K562 (cell line): Measurements from ENCODE around the gene DAAM1. TPM values are rescaled to one million over a fixed set of nuclear protein-coding genes. Genes with fewer than 3 reads are reported as not detected.

Experiments used
- CBFA2T3 ChIP-seq: fragments of 450-650 bp; IDR thresholded peaks from 2 replicates; pipeline ENCODE4 v1.6.1; 2017
- CREB3L1 ChIP-seq: fragments of 450-650 bp; IDR thresholded peaks from 2 replicates; pipeline ENCODE4 v1.6.1; 2014; ENCODE audit warnings: low read depth, mild to moderate bottlenecking, moderate library complexity, borderline replicate concordance
- CTCFL ChIP-seq: IDR thresholded peaks from 2 replicates; pipeline ENCODE4 v1.6.1; 2011; ENCODE audit warnings: borderline replicate concordance, low read depth, mild to moderate bottlenecking, moderate library complexity, low read length; ENCODE audit not compliant: insufficient read depth, poor library complexity, severe bottlenecking
- MXI1 ChIP-seq: IDR thresholded peaks from 2 replicates; pipeline ENCODE4 v1.6.1; 2011; ENCODE audit warnings: low read depth, mild to moderate bottlenecking, improper control_type of control experiment, low read length
- NR2C1 ChIP-seq, 2 experiments: fragments of 450-650 bp; IDR thresholded peaks; 2 replicates each; pipeline ENCODE4 v1.6.1; 2017; ENCODE audit warnings: mild to moderate bottlenecking in 2 of 2, antibody characterized with exemption in 1 of 2, inconsistent platforms in 1 of 2, missing compliant biosample characterization in 1 of 2, missing genetic modification characterization in 1 of 2
- POLR2B ChIP-seq: fragments of 450-650 bp; IDR thresholded peaks from 2 replicates; pipeline ENCODE4 v1.6.1; 2018; ENCODE audit warnings: low read depth; ENCODE audit not compliant: partially characterized antibody
- POLR3G ChIP-seq: IDR thresholded peaks from 2 replicates; pipeline ENCODE4 v1.6.1; 2011; ENCODE audit not compliant: insufficient read length, insufficient replicate concordance; ENCODE audit errors: extremely low read depth
- PYGO2 ChIP-seq: fragments of 450-650 bp; IDR thresholded peaks from 2 replicates; pipeline ENCODE4 v1.6.1; 2016; ENCODE audit warnings: mild to moderate bottlenecking, missing genetic modification characterization, moderate library complexity, missing compliant biosample characterization
- SMARCB1 ChIP-seq: IDR thresholded peaks from 2 replicates; pipeline ENCODE4 v1.6.1; 2011; ENCODE audit warnings: improper control_type of control experiment, low read depth; ENCODE audit not compliant: insufficient read length
- SP2 ChIP-seq: IDR thresholded peaks from 2 replicates; pipeline ENCODE4 v1.6.1; 2011; ENCODE audit warnings: mild to moderate bottlenecking, low read depth, low read length, moderate library complexity; ENCODE audit not compliant: poor library complexity, severe bottlenecking; ENCODE audit errors: extremely low read depth
- WHSC1 ChIP-seq: IDR thresholded peaks from one replicate; pipeline ENCODE4 v1.6.1; 2012; ENCODE audit warnings: low read length, control low read depth, inconsistent platforms
- ZBTB40 ChIP-seq, 2 experiments: fragments of 450-650 bp in 1 of 2; sonication (generic) in 1 of 2; formaldehyde crosslinking in 1 of 2; IDR thresholded peaks; 2 replicates each; pipeline versions ENCODE4 v1.7.1 to v1.9.0; 2016 to 2022; ENCODE audit warnings: inconsistent platforms in 1 of 2, mild to moderate bottlenecking in 1 of 2, missing genetic modification reagents in 1 of 2
- ZKSCAN1 ChIP-seq: fragments of 150-350 bp; IDR thresholded peaks from 2 replicates; pipeline ENCODE4 v1.6.1; 2016; ENCODE audit warnings: low read depth, low read length
- ZSCAN32 ChIP-seq: fragments of 450-650 bp; formaldehyde crosslinking; IDR thresholded peaks from 2 replicates; pipeline ENCODE4 v1.4.0; 2020; ENCODE audit warnings: mild to moderate bottlenecking, moderate library complexity
- polyA plus RNA-seq, 8 experiments: library from polyadenylated mRNA; depleted of rRNA in 4 of 8; stranded (reverse) in 5 of 8; unstranded in 3 of 8; fragments of >200 nt; fragmentation: Nextera tagmentation in 2 of 8; fragmentation: Illumina TruSeq in 1 of 8; extraction: Ambion mirVana in 2 of 8; extraction: Trizol in 1 of 8; gene quantifications; 2 replicates each; pipeline versions ENCODE4 v1.2.1 to v1.2.3, GENCODE V29; 2011 to 2014; ENCODE audit warnings: inconsistent platforms in 1 of 8, missing spikeins in 1 of 8
- total RNA-seq, 7 experiments: library from RNA; depleted of rRNA in 6 of 7; stranded (reverse); fragments of >200 nt in 6 of 7; fragmentation: Illumina TruSeq in 2 of 7; extraction: Trizol in 2 of 7; gene quantifications; 2 replicates each; pipeline versions ENCODE4 v1.2.1 to v1.2.3, GENCODE V29; 2011 to 2021; ENCODE audit warnings: low replicate concordance in 1 of 7

The DAAM1 gene
- total and polyA plus RNA-seq, 9 of the 15 experiments (the other 6 are each of a cell fraction or from before 2014, with no cell fraction given) = 3.6 to 11.6 (median 6.7) TPM

GRCh38 chr14:59310633-59311032, 122.2 kb downstream of the DAAM1 start (continued):
- TF ChIP-seq CTCFL (no peak), WHSC1 (no peak), CBFA2T3 (peak; percentile 24; the same call in 1 of the 2 replicates), NR2C1 (IDR thresholded peaks at IDR 0.05) (no peak), NR2C1 (tag; IDR thresholded peaks at IDR 0.05) (no peak), POLR3G (no peak), ZBTB40 (IDR thresholded peaks at IDR 0.05) (no peak), ZBTB40 (CRISPR knock-in tag; IDR thresholded peaks at IDR 0.05) (no peak), POLR2B (no peak), SMARCB1 (no peak), ZKSCAN1 (no peak), PYGO2 (tag) (no peak), MXI1 (no peak), CREB3L1 (no peak), ZSCAN32 (no peak), SP2 (no peak)
